ENCODE measurements around the gene EPS8L3. TPM values are rescaled to one million over a fixed set of nuclear protein-coding genes. Genes with fewer than 3 reads are reported as not detected.
A peak's percentile ranks its signal among the peaks of the same experiment; 100 is the strongest.
"Not testable (repeated sequence)": the region's sequence is repeated elsewhere in the genome, so short reads cannot be mapped to it uniquely, and the experiment has no call there.

EPS8L3 gene
- total RNA-seq, 4 donors from 2014 or later, result 0.19 TPM; not detected in 3

DNA sequence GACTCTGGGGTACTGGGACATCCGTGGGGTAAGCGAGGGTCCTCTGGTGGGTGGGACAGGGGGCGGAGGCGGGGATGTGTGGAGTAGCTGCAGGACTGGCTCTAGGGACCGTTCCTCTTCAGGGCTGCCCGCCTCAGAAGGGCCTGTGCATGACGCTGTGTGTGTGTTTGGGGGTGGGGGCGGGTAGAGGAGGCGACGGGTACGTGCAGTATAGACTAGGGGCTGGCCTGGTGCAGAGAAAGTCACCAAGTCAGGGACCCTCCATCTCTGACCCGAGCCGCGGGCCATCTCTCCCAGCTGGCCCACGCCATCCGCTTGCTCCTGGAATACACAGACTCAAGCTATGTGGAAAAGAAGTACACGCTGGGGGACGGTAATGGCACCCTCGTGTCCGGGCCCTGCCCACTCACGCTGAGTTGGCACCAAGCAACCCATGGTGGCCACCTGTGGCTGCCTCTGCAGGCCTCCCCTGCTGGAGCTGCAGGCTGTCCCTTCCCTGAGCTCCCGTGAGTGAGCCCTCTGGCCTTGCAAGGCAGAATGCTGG lies 51.3 kb downstream of the EPS8L3 start:
- DNase-seq, result no peak
- intact Hi-C loops (cut with DNase I), result no loop called here
- WGBS, 2 donors, result no CpG with 5 or more reads among the region's 22 CpGs
- Histone ChIP-seq H3K36me3 (no peaks in the 10 kb centered on the region), H3K9me3 (peaks cover 0 to 16% (median 0%) of the 10 kb centered on the region in 3 donors), H3K27ac (peak overlapping the region in 1 of 4 donors; percentile 9), H3K27me3 (no peaks in the 10 kb centered on the region), H3K4me1 (peaks cover 10 to 30% (median 25%) of the 10 kb centered on the region in 3 donors), H3K4me3 (peak overlapping the region in 3 of 4 donors; percentile 29 to 60 (median 37))
- TF ChIP-seq POLR2A (IDR thresholded peaks at IDR 0.05) (no peak), CTCF (IDR thresholded peaks at IDR 0.05) (no peak)

- H3K36me3 ChIP-seq; H3K27me3 ChIP-seq; DNase-seq; intact Hi-C loops (cut with DNase I): not testable (repeated sequence)
- H3K27ac ChIP-seq, result peak within 1 kb of the TSS in 2 of 4 donors; percentile 9 to 29
- peak within 1 kb of the TSS in 3 of 4 donors; percentile 29 to 60 (median 37) for H3K4me3 ChIP-seq
- H3K9me3 ChIP-seq, result peaks cover 0 to 16% (median 0%) of the 10 kb centered on the region in 3 donors
- H3K4me1 ChIP-seq, result peaks cover 7 to 23% (median 19%) of the 10 kb centered on the region in 3 donors
- 33 to 69% methylated on average over 3 to 8 of the region's 33 CpGs for WGBS, 2 donors
Observed at GRCh38 chr1:109711593-109712320, 52.0 kb downstream of the EPS8L3 start, which contains the start of gene GSTM5. TSS of gene GSTM5 (plus strand) at chr1:109712251. CDS start at chr1:109712313, 62 bp downstream.

DNA sequence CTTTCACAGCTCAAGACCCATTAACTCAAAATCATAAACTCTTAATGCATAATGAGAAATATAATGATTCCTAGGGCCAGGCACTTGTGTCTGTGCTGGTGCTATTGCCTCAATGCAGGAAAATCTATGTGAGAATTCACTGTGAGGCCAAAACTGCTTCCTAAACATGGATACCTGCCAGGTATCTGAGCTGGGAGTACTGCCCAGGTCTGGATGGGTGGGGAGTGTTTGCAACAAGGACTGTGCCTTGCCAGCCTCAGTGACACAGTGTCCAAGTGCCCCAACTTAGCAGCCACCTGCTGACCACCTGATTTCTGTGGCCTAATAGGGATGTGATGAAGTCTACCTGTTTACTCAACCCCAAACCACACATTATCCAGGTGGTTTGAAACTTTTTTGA lies 53.9 kb downstream of the EPS8L3 start:
- DNase-seq; H3K36me3 ChIP-seq; intact Hi-C loops (cut with DNase I); H3K4me3 ChIP-seq; H3K27me3 ChIP-seq; H3K27ac ChIP-seq; H3K4me1 ChIP-seq: not testable (repeated sequence)
- peaks cover 0 to 16% (median 0%) of the 10 kb centered on the region in 3 donors for H3K9me3 ChIP-seq

GRCh38 chr1:109708949-109709348 lies 54.8 kb downstream of the EPS8L3 start:
- H3K4me1 ChIP-seq; H3K27ac ChIP-seq; H3K27me3 ChIP-seq; intact Hi-C loops (cut with DNase I); H3K4me3 ChIP-seq; DNase-seq; H3K36me3 ChIP-seq: not testable (repeated sequence)
- 67 to 75% methylated on average over 4 of the region's 4 CpGs for whole genome bisulfite sequencing, 2 donors
- H3K9me3 ChIP-seq, result peaks cover 0 to 16% (median 0%) of the 10 kb centered on the region in 3 donors

DNA sequence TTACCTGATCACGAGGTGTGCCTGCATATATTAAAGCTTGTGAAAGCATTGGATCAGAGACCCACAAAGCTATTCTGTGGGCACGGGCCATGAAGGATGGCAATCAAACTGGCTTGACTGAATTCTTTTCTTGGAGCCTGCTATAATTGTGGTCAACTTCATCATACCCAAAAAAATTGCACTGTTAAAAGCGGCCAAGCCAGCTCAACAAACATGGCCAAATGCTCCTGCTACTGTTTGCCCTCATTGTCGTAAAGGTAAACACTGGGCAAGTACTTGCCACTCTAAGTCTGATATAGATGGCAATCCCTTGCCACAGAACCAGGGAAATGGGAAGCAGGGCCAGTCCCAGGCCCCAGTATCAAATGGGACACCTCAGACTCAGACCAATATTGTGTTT lies 58.3 kb downstream of the EPS8L3 start:
- 79 to 83% methylated on average over 4 of the region's 4 CpGs for WGBS, 2 donors
- no peaks in the 10 kb centered on the region for H3K4me1 ChIP-seq
- no peak for DNase-seq
- H3K36me3 ChIP-seq, result no peaks in the 10 kb centered on the region
- intact Hi-C loops (cut with DNase I), result no loop called here
- H3K27ac ChIP-seq, result no peak overlapping the region
- H3K27me3 ChIP-seq, result no peaks in the 10 kb centered on the region
- TF ChIP-seq POLR2A (IDR thresholded peaks at IDR 0.05), result no peak
- TF ChIP-seq CTCF (IDR thresholded peaks at IDR 0.05), result no peak
- no peak overlapping the region for H3K4me3 ChIP-seq
- peaks cover 0 to 26% (median 0%) of the 10 kb centered on the region in 3 donors for H3K9me3 ChIP-seq

DNA sequence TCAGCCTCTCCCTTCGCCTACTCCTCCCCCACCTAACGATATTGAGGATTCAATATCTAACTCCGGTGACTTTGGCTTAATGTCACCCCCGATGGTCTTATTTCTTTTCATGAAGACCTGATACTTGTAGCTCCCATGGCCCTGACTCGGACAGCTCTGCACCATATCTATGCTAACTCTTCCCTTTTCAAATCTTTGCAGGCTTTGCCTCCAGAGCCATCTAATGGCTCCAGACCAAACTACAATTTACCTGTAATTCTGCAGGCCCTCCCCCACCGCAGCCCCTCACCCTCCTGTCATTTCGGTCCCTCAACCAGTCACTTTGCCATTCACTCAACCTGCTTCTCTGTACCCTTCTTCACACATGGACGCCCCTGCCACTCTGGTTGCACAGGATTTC lies 59.5 kb downstream of the EPS8L3 start:
- H3K4me1 ChIP-seq, result no peaks in the 10 kb centered on the region
- H3K27ac ChIP-seq, result no peak overlapping the region
- intact Hi-C loops (cut with DNase I), result no loop called here
- H3K9me3 ChIP-seq, result peaks cover 0 to 23% (median 0%) of the 10 kb centered on the region in 3 donors
- no peaks in the 10 kb centered on the region for H3K27me3 ChIP-seq
- no peaks in the 10 kb centered on the region for H3K36me3 ChIP-seq
- H3K4me3 ChIP-seq, result no peak overlapping the region
- TF ChIP-seq POLR2A (IDR thresholded peaks at IDR 0.05), result no peak
- no peak for TF ChIP-seq CTCF (IDR thresholded peaks at IDR 0.05)
- no peak for DNase-seq
- WGBS, 2 donors, result 71 to 83% methylated on average over 8 of the region's 8 CpGs

DNA sequence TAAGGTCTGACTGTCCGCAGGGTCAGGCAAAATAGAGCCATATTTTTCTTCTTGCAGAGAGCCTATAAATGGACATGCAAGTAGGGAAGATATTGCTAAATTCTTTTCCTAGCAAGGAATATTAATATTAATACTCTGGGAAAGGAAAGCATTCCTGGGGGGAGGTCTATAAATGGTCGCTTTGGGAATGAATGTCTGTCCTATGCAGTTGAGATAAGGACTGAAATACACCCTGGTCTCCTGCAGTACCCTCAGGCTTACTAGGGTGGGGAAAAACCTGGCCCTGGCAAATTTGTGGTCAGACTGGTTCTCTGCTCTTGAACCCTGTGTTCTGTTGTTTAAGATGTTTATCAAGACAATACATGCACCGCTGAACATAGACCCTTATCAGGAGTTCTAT lies 60.8 kb downstream of the EPS8L3 start:
- 90 to 91% methylated on average over 3 of the region's 3 CpGs for WGBS, 2 donors
- intact Hi-C loops (cut with DNase I), result not testable (repeated sequence)

More for the DNA sequence above, 60.8 kb downstream of the EPS8L3 start:
- not testable (repeated sequence) for H3K27ac ChIP-seq, H3K4me1 ChIP-seq, H3K4me3 ChIP-seq, H3K27me3 ChIP-seq, DNase-seq, H3K36me3 ChIP-seq
- peaks cover 0 to 11% (median 0%) of the 10 kb centered on the region in 3 donors for H3K9me3 ChIP-seq

All from esophagus squamous epithelium (tissue), 5 donors.